ENCODE data around the gene MRPS2. TPM values are rescaled to one million over a fixed set of nuclear protein-coding genes. Genes with fewer than 3 reads are reported as not detected.
"Not testable (repeated sequence)": the region's sequence is repeated elsewhere in the genome, so short reads cannot be mapped to it uniquely, and the experiment has no call there.

MRPS2 gene
- total RNA-seq, 2 experiments from 2014 or later: 50.0 to 70.6 TPM

DNA sequence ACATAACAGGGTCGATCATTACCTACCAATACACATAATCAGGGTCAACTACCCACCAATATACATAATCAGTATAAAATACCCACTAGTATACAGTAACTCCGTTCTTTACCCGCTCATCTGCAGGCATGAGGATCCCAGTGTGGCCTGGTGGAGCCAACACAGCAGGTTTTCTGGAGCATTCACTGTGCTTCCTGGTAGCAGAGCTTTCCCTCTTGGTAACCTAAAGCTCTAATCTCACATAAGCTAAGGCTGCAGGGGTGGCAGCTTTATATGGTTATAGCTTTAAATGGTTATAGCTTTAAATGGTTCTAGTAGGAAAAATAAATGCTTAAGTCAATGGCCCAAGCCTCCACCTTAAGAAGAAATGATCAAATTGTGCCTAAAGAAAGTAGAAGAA lies 32.6 kb downstream of the MRPS2 start:
- no peaks in the 10 kb centered on the region for H3K9me3 Mint-ChIP-seq (ENCODE audit: low read depth)
- POLR2A ChIA-PET: no interaction called here
- H3K27me3 Mint-ChIP-seq: peaks cover 16% of the 10 kb centered on the region
- CTCF ChIA-PET: no interaction called here
- no peaks in the 10 kb centered on the region for H3K4me1 Mint-ChIP-seq
- DNase-seq: no peak
- intact Hi-C loops (cut with DNase I, micrococcal nuclease): no loop called here
- no peak overlapping the region for H3K27ac Mint-ChIP-seq
- no peaks in the 10 kb centered on the region for H3K36me3 Mint-ChIP-seq (ENCODE audit: low read depth)
- ATAC-seq: no peak
- no peak overlapping the region for H3K4me3 Mint-ChIP-seq

DNA sequence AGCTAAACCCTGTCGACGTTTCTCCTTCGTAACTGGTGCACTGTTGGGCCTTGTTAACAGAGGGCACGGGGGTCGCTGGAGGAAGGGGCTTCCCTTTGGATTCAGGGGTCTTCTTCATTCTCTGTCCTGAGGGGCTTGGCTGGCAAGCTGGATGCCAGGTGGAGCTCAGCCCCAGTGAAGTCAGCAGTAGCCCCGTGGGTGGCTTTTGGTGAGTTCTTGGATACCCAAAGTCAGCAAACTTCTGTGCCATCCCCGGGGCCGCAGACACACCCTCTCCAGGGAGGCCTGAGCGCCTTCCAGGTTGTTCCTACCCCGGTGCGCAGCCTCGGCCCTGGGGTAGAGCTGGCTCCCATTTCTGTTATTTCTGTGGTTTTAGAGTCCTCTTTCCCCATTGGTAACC lies 33.2 kb downstream of the MRPS2 start:
- Mint-ChIP-seq H3K27me3 (peaks cover 20% of the 10 kb centered on the region), H3K27ac (no peak overlapping the region), H3K4me3 (no peak overlapping the region), H3K9me3 (ENCODE audit: low read depth) (no peaks in the 10 kb centered on the region), H3K4me1 (no peaks in the 10 kb centered on the region), H3K36me3 (ENCODE audit: low read depth) (no peaks in the 10 kb centered on the region)
- ATAC-seq (no peak), DNase-seq (no peak)
- POLR2A ChIA-PET: no interaction called here
- CTCF ChIA-PET: no interaction called here
- intact Hi-C loops (cut with DNase I, micrococcal nuclease): no loop called here

DNA sequence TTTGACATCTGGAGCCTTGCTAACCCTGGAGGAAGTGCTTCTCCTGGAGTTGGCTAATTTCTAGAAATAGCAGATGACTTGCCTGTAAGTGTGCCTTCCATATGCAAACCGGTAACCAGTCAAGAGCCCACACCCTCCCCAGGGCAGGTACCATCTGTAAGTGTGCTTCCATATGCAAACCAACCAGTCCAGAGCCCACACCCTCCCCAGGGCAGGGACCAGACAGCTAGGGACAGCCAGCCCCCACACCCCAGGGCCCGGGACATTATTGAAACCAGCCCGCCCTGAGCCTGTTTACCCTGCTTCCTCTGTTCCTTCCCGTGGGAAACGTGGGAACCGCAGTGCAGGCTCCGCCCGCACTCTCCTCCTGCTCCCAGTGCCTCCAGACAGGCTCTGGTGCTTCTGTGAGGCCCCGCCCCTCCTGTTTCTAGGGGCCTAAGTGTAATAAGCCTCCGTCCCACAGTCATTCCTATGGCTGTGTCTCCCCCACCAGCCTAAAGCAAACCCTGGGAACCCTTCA lies 33.8 kb downstream of the MRPS2 start:
- H3K27ac Mint-ChIP-seq; ATAC-seq; POLR2A ChIA-PET; intact Hi-C loops (cut with DNase I, micrococcal nuclease); H3K9me3 Mint-ChIP-seq (ENCODE audit: low read depth); DNase-seq; H3K4me3 Mint-ChIP-seq; H3K4me1 Mint-ChIP-seq; H3K36me3 Mint-ChIP-seq (ENCODE audit: low read depth); CTCF ChIA-PET: not testable (repeated sequence)
- peaks cover 23% of the 10 kb centered on the region for H3K27me3 Mint-ChIP-seq

DNA sequence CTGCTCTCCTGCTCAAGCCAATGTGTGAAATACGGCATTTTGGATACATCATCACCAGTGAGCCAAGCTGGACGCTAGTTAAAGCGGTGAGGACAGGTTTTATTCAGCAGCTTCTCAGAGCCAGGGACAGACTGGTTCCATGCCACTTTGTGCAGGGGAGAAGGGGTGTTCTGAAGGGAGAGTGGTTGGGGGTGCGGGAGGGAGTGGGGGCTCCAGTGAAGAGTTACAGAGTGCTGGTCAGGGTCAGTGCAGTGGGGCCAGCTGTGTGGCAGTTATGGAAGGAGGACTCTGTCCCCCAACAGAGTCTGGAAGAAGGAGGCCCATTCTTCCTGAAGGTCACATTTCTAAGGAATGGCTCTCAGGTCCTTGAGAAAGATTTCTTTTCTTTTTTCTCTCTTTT lies 34.3 kb downstream of the MRPS2 start:
- H3K36me3 Mint-ChIP-seq (ENCODE audit: low read depth); CTCF ChIA-PET; DNase-seq; H3K9me3 Mint-ChIP-seq (ENCODE audit: low read depth); ATAC-seq; intact Hi-C loops (cut with DNase I, micrococcal nuclease); H3K4me1 Mint-ChIP-seq; H3K4me3 Mint-ChIP-seq; H3K27ac Mint-ChIP-seq; POLR2A ChIA-PET: not testable (repeated sequence)
- peaks cover 26% of the 10 kb centered on the region for H3K27me3 Mint-ChIP-seq

DNA sequence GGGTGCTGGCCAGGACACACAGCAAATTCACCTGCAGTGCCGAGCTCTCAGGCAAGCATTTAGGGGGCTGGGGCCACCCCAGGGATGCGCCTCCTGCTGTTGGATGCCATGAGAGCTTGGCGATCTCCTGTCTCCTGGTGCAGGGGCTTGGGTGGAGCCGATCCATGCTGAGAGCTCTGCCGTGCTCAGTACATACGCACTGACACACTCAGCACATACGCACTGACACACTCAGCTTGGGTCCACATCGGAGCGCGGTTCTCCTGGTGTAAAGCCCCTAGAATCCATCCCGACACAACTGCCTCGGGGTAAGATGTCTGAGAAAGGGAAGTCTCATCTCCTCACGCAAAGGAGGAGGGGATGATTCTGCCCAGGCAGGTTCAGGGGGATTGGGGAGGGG lies 35.1 kb downstream of the MRPS2 start:
- H3K27me3 Mint-ChIP-seq: peaks cover 30% of the 10 kb centered on the region
- ATAC-seq; H3K9me3 Mint-ChIP-seq (ENCODE audit: low read depth); H3K36me3 Mint-ChIP-seq (ENCODE audit: low read depth); H3K27ac Mint-ChIP-seq; H3K4me1 Mint-ChIP-seq; DNase-seq; CTCF ChIA-PET; POLR2A ChIA-PET; intact Hi-C loops (cut with DNase I, micrococcal nuclease); H3K4me3 Mint-ChIP-seq: not testable (repeated sequence)

DNA sequence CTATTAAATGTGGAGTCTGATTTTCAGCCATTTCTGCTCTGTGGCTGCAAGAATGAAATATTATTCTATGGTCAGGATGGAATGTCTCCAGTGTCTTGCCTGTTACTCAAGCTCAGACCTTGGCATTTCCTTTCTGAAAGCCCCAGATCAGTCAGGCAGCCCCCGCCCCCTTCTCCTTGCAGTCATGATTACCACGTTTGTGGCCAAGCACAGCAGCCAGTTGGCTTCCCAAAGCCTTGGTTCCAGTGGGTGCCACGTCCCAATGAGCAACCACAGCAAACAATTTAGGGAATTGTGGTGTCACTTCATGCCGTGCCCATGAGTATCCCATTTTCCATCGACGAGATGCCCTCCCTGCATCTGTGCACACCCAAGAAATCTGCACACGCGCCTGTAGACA lies 35.7 kb downstream of the MRPS2 start:
- no peaks in the 10 kb centered on the region for H3K4me1 Mint-ChIP-seq
- no peak overlapping the region for H3K4me3 Mint-ChIP-seq
- H3K36me3 Mint-ChIP-seq (ENCODE audit: low read depth): no peaks in the 10 kb centered on the region
- DNase-seq (peak; percentile 27), ATAC-seq (no peak)
- ChIA-PET POLR2A (no interaction called here), CTCF (no interaction called here)
- no peak overlapping the region for H3K27ac Mint-ChIP-seq
- no peaks in the 10 kb centered on the region for H3K9me3 Mint-ChIP-seq (ENCODE audit: low read depth)
- intact Hi-C loops (cut with DNase I, micrococcal nuclease): no loop called here
- H3K27me3 Mint-ChIP-seq: peaks cover 30% of the 10 kb centered on the region

DNA sequence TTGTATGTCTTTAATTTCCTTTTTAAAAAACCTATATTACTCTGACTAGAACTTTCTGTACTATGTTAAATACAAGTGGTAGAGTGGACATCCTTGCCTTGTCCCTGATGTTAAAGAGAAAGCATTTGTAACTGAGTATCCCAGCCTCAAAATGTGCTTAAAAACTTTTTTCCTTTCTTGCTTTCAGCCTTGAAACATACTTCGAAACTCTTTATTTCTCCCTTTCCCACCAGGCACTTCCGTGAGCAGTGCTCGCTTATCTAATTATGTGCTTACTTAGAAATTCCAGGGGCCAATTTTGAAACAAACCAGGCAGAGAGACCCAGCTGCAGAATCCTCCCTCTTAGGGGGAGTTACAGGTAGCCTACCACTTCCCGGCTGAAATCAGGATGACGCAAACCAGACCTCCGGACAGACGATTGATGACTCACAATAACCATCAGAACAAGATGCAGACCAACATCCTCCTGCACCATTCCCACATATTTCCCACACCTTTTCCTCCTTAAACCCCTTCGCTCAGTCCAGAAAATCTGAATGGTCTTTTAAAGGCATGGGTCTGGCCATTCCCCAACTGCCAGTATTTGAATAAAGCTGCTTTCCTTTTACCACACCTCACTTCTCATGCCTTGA lies 42.9 kb downstream of the MRPS2 start:
- H3K4me1 Mint-ChIP-seq; POLR2A ChIA-PET; H3K27ac Mint-ChIP-seq; H3K4me3 Mint-ChIP-seq; CTCF ChIA-PET; ATAC-seq; H3K9me3 Mint-ChIP-seq (ENCODE audit: low read depth); DNase-seq; H3K36me3 Mint-ChIP-seq (ENCODE audit: low read depth); intact Hi-C loops (cut with DNase I, micrococcal nuclease): not testable (repeated sequence)
- peaks cover 15% of the 10 kb centered on the region for H3K27me3 Mint-ChIP-seq

DNA sequence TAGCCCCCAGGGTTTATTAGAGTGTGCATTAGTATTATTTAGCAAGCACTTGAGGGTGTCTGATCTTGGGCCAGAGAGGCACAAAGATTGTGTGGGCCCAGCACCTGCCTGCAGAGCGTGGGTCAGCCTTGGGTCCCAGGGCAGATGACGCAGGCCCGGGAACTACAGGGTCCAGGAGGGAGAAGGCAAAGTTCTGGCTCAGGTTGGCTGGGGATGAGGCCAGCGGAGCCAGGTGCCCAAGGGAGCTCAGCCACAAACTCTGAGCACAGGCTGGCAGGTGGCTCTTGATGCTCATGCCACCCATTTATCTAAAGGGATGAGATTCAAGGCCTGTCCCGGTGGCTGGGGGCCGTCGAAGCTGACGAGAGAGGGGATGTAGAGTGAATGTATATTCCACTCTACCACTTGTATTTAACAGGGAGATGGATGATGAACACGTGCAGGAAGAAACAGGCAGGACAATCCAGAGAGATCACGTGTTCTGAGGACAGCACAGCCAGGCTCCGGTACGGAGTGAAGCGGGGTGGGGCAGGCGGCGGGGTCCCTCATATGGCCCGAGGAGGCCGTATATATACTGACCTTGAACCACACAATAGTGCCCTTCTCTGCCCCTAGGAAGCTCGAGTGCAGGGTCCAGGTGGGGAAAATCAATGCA lies 44.6 kb downstream of the MRPS2 start:
- Mint-ChIP-seq H3K4me1 (no peaks in the 10 kb centered on the region), H3K27me3 (peaks cover 5% of the 10 kb centered on the region), H3K4me3 (no peak overlapping the region), H3K9me3 (ENCODE audit: low read depth) (no peaks in the 10 kb centered on the region), H3K36me3 (ENCODE audit: low read depth) (no peaks in the 10 kb centered on the region), H3K27ac (no peak overlapping the region)
- ChIA-PET CTCF (no interaction called here), POLR2A (no interaction called here)
- ATAC-seq (no peak), DNase-seq (no peak)
- intact Hi-C loops (cut with DNase I, micrococcal nuclease): no loop called here

DNA sequence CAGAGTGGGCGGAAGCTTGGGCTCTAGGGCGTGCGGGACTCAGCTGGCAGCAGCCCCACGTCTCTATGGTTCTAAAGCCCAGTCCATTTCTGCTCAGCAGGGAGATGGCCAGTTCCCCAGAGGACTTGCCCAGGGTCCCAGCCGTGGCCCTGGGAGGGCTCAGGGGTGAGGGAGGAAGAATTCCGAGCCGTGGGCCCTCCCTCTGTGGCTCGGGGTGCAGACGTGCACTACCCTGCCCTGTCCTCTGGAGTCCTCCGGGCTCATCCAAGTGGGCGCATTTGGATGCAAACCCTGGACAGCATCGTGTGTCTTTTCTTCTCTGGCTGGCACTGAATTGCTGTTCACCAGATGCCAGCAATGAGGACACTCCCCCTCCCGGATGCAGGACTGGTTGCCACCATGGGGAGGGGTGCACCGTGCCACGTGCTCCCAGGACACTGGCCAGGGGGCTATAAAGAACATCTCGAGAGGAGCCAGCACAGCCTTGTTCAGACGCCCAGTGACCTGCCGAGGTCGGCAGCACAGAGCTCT lies 45.2 kb downstream of the MRPS2 start, which contains the start of gene OBP2A:
Gene OBP2A, plus strand, starts transcription at position 481 of the 531 bp plus-strand sequence. CDS start 55 bp downstream, outside the sequence.
- H3K4me3 Mint-ChIP-seq; DNase-seq; H3K9me3 Mint-ChIP-seq (ENCODE audit: low read depth); H3K27ac Mint-ChIP-seq; intact Hi-C loops (cut with DNase I, micrococcal nuclease); CTCF ChIA-PET; ATAC-seq; H3K36me3 Mint-ChIP-seq (ENCODE audit: low read depth); H3K4me1 Mint-ChIP-seq; POLR2A ChIA-PET; H3K27me3 Mint-ChIP-seq: not testable (repeated sequence)

DNA sequence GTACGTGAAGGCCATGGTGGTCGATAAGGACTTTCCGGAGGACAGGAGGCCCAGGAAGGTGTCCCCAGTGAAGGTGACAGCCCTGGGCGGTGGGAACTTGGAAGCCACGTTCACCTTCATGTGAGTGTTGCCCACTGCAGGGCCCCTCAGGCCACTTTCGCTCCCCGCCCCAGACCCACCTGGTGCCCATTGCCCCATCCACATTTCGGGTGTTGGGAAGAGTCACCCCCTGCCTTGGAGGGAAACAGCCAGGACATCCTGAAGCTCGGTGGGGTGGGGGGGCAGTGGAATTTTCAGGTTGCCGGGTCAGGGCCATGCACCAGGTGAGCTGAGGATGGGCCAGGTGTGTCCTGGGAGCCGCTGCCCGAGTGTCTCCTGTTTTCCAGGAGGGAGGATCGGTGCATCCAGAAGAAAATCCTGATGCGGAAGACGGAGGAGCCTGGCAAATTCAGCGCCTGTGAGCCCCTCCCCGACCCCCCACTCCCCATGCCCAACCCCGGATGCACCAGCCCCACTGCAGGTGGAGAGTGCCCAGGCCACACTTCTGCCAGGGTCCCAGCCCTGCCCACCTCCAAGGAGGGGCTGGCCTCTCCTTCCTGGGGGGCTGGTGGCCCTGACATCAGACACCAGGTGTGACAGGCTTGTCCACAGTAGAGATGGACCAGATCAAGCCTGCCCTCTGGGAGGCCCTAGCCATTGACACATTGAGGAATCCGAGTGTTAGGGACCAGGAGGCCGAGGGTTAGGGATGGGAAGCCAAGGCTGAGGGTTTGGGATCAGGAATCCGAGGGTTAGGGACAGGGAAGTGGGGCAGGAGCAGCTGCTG lies 46.5 kb downstream of the MRPS2 start:
- H3K4me3 Mint-ChIP-seq; H3K9me3 Mint-ChIP-seq (ENCODE audit: low read depth); DNase-seq; CTCF ChIA-PET; H3K27me3 Mint-ChIP-seq; H3K4me1 Mint-ChIP-seq; POLR2A ChIA-PET; ATAC-seq; intact Hi-C loops (cut with DNase I, micrococcal nuclease); H3K27ac Mint-ChIP-seq; H3K36me3 Mint-ChIP-seq (ENCODE audit: low read depth): not testable (repeated sequence)

DNA sequence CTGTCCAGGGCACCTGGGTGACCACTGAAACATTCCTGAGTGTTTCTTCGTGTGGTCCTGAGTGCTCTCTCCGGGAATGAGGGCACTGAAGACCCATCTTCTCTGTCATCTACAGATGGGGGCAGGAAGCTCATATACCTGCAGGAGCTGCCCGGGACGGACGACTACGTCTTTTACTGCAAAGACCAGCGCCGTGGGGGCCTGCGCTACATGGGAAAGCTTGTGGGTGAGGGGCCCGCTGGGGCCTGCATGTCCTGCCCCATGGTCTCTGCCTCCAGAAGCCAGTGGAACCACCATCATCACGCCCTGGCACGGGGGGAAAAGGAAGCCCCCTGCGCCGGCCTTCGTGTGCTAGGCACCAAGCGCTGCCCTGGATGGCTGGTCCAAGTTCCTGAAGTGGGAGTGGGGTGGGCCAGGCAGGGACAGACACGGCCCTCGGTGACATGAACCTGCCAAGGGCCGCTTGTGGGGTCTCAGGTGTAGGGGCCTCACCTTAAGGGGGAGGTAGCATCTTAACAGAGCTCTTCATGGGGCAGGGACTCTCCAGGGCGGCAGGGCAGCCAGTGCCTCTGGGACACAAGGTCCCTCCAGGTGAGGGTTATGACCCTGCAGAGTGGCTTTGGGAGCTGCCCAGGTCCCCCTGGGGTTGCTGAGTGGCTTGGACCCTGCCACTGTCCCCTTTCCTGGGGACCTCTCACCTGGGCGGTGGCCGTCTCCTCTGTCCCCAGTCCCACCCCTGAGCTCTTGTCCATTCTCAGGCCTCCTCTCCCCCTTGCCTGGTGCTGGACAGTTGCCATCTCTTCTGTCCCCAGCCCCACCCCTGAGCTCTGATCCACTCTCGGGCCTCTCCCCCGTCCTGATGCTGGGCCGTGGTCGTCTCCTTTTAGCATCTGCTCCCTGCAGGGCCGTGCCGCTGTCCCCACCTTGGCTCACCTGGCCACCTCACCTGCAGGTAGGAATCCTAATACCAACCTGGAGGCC lies 47.6 kb downstream of the MRPS2 start:
- POLR2A ChIA-PET: no interaction called here
- ATAC-seq: no peak
- Mint-ChIP-seq H3K27me3 (peaks cover 4% of the 10 kb centered on the region), H3K4me1 (no peaks in the 10 kb centered on the region), H3K27ac (no peak overlapping the region), H3K9me3 (ENCODE audit: low read depth) (no peaks in the 10 kb centered on the region), H3K36me3 (ENCODE audit: low read depth) (no peaks in the 10 kb centered on the region), H3K4me3 (no peak overlapping the region)
- intact Hi-C loops (cut with DNase I, micrococcal nuclease): no loop called here
- CTCF ChIA-PET: no interaction called here
- no peak for DNase-seq
